IPS-18a (cell line): Measurements from ENCODE around the gene CREBL2.
"Not testable (repeated sequence)": the region's sequence is repeated elsewhere in the genome, so short reads cannot be mapped to it uniquely, and the experiment has no call there.

ENCODE experiments used
- H3K27ac ChIP-seq: one replicate; pipeline ENCODE4 v1.5.1; 2013; ENCODE audit warnings: low read length
- H3K27me3 ChIP-seq: one replicate; pipeline ENCODE4 v1.6.1; 2013; ENCODE audit warnings: mild to moderate bottlenecking, low read length; ENCODE audit not compliant: control insufficient read depth, insufficient read depth
- H3K36me3 ChIP-seq: one replicate; pipeline ENCODE4 v1.6.1; 2013; ENCODE audit warnings: low read depth, low read length; ENCODE audit not compliant: control insufficient read depth
- H3K4me1 ChIP-seq: one replicate; pipeline ENCODE4 v1.6.1; 2013; ENCODE audit warnings: low read depth, low read length; ENCODE audit not compliant: control insufficient read depth
- H3K4me3 ChIP-seq: one replicate; pipeline ENCODE4 v1.5.1; 2013; ENCODE audit warnings: low read length
- H3K9ac ChIP-seq: one replicate; pipeline ENCODE4 v1.6.1; 2013; ENCODE audit warnings: mild to moderate bottlenecking, low read length, moderate library complexity
- H3K9me3 ChIP-seq: one replicate; pipeline ENCODE4 v1.6.1; 2013; ENCODE audit warnings: low read depth, low read length; ENCODE audit not compliant: control insufficient read depth

Gene CREBL2

GRCh38 chr12:12611512-12612306, at the start of gene CREBL2:
Gene CREBL2 (plus strand): TSS chr12:12611876. CDS start chr12:12612173, 297 bp downstream.
- Histone ChIP-seq H3K36me3 (no peaks in the 10 kb centered on the region), H3K4me1 (peaks cover 10% of the 10 kb centered on the region), H3K27me3 (no peaks in the 10 kb centered on the region), H3K9ac (peak within 1 kb of the TSS; percentile 74), H3K4me3 (peak within 1 kb of the TSS; percentile 94), H3K27ac (peak within 1 kb of the TSS; percentile 21), H3K9me3 (no peaks in the 10 kb centered on the region)

- H3K9ac ChIP-seq = peak overlapping the region; percentile 92
- no peak overlapping the region for H3K27ac ChIP-seq
- H3K27me3 ChIP-seq = no peaks in the 10 kb centered on the region
- peak overlapping the region; percentile 94 for H3K4me3 ChIP-seq
- H3K9me3 ChIP-seq = no peaks in the 10 kb centered on the region
- H3K4me1 ChIP-seq = peaks cover 37% of the 10 kb centered on the region
- H3K36me3 ChIP-seq = no peaks in the 10 kb centered on the region
Measured at GRCh38 chr12:12562016-12562483, 49.6 kb upstream of the CREBL2 start.

- H3K36me3 ChIP-seq = no peaks in the 10 kb centered on the region
- H3K4me1 ChIP-seq = peaks cover 33% of the 10 kb centered on the region
- peak within 1 kb of the TSS; percentile 94 for H3K4me3 ChIP-seq
- peak within 1 kb of the TSS; percentile 92 for H3K9ac ChIP-seq
- H3K27me3 ChIP-seq = no peaks in the 10 kb centered on the region
- H3K9me3 ChIP-seq = no peaks in the 10 kb centered on the region
- H3K27ac ChIP-seq = peak within 1 kb of the TSS; percentile 46
Measured at GRCh38 chr12:12562585-12563261, 49.0 kb upstream of the CREBL2 start, which contains the start of gene DUSP16. Gene DUSP16 (minus strand): TSS chr12:12562863. CDS start chr12:12521098, 41,765 bp downstream.

GRCh38 chr12:12563290-12563928, 48.3 kb upstream of the CREBL2 start:
- Histone ChIP-seq H3K36me3 (no peaks in the 10 kb centered on the region), H3K4me1 (peaks cover 30% of the 10 kb centered on the region), H3K9ac (peak overlapping the region; percentile 65), H3K9me3 (no peaks in the 10 kb centered on the region), H3K27me3 (no peaks in the 10 kb centered on the region), H3K27ac (peak overlapping the region; percentile 46), H3K4me3 (peak overlapping the region; percentile 76)

- Histone ChIP-seq H3K36me3 (no peaks in the 10 kb centered on the region), H3K4me3 (no peak overlapping the region), H3K27me3 (no peaks in the 10 kb centered on the region), H3K9ac (no peak overlapping the region), H3K9me3 (no peaks in the 10 kb centered on the region), H3K27ac (no peak overlapping the region), H3K4me1 (peaks cover 15% of the 10 kb centered on the region)
Measured at GRCh38 chr12:12564911-12565310, 46.8 kb upstream of the CREBL2 start.

- H3K27me3 ChIP-seq, H3K27ac ChIP-seq, H3K9ac ChIP-seq, H3K4me3 ChIP-seq, H3K36me3 ChIP-seq, H3K9me3 ChIP-seq: not testable (repeated sequence)
- peaks cover 11% of the 10 kb centered on the region for H3K4me1 ChIP-seq
Measured at GRCh38 chr12:12565971-12566370, 45.7 kb upstream of the CREBL2 start.

GRCh38 chr12:12572659-12573058, 39.0 kb upstream of the CREBL2 start:
- Histone ChIP-seq H3K9ac (no peak overlapping the region), H3K27me3 (no peaks in the 10 kb centered on the region), H3K4me1 (no peaks in the 10 kb centered on the region), H3K9me3 (no peaks in the 10 kb centered on the region), H3K4me3 (no peak overlapping the region), H3K36me3 (no peaks in the 10 kb centered on the region), H3K27ac (no peak overlapping the region)

- Histone ChIP-seq H3K27ac (no peak overlapping the region), H3K4me1 (no peaks in the 10 kb centered on the region), H3K36me3 (no peaks in the 10 kb centered on the region), H3K4me3 (no peak overlapping the region), H3K9ac (no peak overlapping the region), H3K9me3 (no peaks in the 10 kb centered on the region), H3K27me3 (no peaks in the 10 kb centered on the region)
Measured at GRCh38 chr12:12577786-12578185, 33.9 kb upstream of the CREBL2 start.

- not testable (repeated sequence) for H3K27ac ChIP-seq, H3K27me3 ChIP-seq, H3K9ac ChIP-seq, H3K36me3 ChIP-seq, H3K9me3 ChIP-seq, H3K4me3 ChIP-seq, H3K4me1 ChIP-seq
Measured at GRCh38 chr12:12580716-12581115, 31.0 kb upstream of the CREBL2 start.

GRCh38 chr12:12582193-12582881, 29.3 kb upstream of the CREBL2 start:
- no peak overlapping the region for H3K9ac ChIP-seq
- no peaks in the 10 kb centered on the region for H3K4me1 ChIP-seq
- no peaks in the 10 kb centered on the region for H3K9me3 ChIP-seq
- H3K27me3 ChIP-seq = no peaks in the 10 kb centered on the region
- no peak overlapping the region for H3K27ac ChIP-seq
- no peaks in the 10 kb centered on the region for H3K36me3 ChIP-seq
- no peak overlapping the region for H3K4me3 ChIP-seq

- Histone ChIP-seq H3K9ac (no peak overlapping the region), H3K36me3 (no peaks in the 10 kb centered on the region), H3K4me3 (no peak overlapping the region), H3K4me1 (no peaks in the 10 kb centered on the region), H3K27ac (no peak overlapping the region), H3K9me3 (no peaks in the 10 kb centered on the region), H3K27me3 (no peaks in the 10 kb centered on the region)
Measured at GRCh38 chr12:12582895-12583303, 28.8 kb upstream of the CREBL2 start.
